K562 (cell line): ENCODE results near the gene MCEE. TPM values are rescaled to one million over a fixed set of nuclear protein-coding genes. Genes with fewer than 3 reads are reported as not detected.

Experiments
- ATAC-seq: fragments of 200-7000 bp; cut with Tn5 transposase; 3 replicates; pipeline ENCODE4 v1.9.1; 2020; ENCODE audit warnings: moderate library complexity
- BruUV-seq: library from RNA; stranded (reverse); fragments of 400-500 nt; replicated peaks from 2 replicates; lab custom pipeline; 2021; lab: Mats Ljungman, UMichigan
- CTCF ChIA-PET: fragments of 300-600 bp; formaldehyde crosslinking; extraction: SDS; loops from one replicate; lab custom pipeline; 2021; ENCODE audit warnings: low intra/inter-chr PET ratio; lab: Yijun Ruan, JAX
- POLR2A ChIA-PET: fragments of 300-600, 350-650 bp; sonication (Branson Sonifier 250); formaldehyde crosslinking; extraction: SDS; loops from one replicate; lab custom pipeline; 2021; ENCODE audit warnings: antibody characterized with exemption, inconsistent platforms; lab: Yijun Ruan, JAX
- DNase-seq, 4 experiments: peaks; one replicate each; pipeline versions ENCODE4 v3.0.0 to v3.0.0-alpha.2; 2011 to 2018; ENCODE audit warnings: low spot score in 3 of 4, mixed read lengths in 3 of 4; ENCODE audit errors: extremely low read depth in 1 of 4
- FAIRE-seq: peaks from 2 replicates; lab custom pipeline; 2011; peaks lifted over from hg19 to GRCh38; lab: Jason Lieb, UNC
- H2AFZ ChIP-seq: 2 replicates; pipeline ENCODE4 v1.6.0; 2011; ENCODE audit warnings: low read depth, low read length, control low read depth, inconsistent platforms
- H3K27ac ChIP-seq: fragments of 200-600 bp; 3 replicates; pipeline ENCODE4 v1.8.0; 2011; ENCODE audit warnings: low read depth, mild to moderate bottlenecking, control low read depth, inconsistent platforms, low read length, moderate library complexity, mixed read lengths; ENCODE audit errors: extremely low read depth
- H3K27me3 ChIP-seq, 2 experiments: fragments of 300-600 bp in 1 of 2; 2 replicates in 1 of 2; 3 replicates in 1 of 2; pipeline versions ENCODE4 v1.6.0 to v1.8.0; 2011; ENCODE audit warnings: inconsistent platforms in 2 of 2, low read length in 2 of 2, mild to moderate bottlenecking in 1 of 2, mixed read lengths in 1 of 2, moderate library complexity in 1 of 2; ENCODE audit not compliant: control insufficient read depth in 2 of 2, insufficient read depth in 2 of 2
- H3K36me3 ChIP-seq: fragments of 300-600 bp; 3 replicates; pipeline ENCODE4 v1.8.0; 2011; ENCODE audit warnings: mild to moderate bottlenecking, low read length, inconsistent platforms; ENCODE audit not compliant: control insufficient read depth, insufficient read depth
- H3K4me1 ChIP-seq, 2 experiments: fragments of 200-600 bp in 1 of 2; replicated peaks in 1 of 2; 2 replicates in 1 of 2; 3 replicates in 1 of 2; pipeline versions ENCODE4 v1.5.1 to v1.8.0; 2011; ENCODE audit warnings: inconsistent platforms in 2 of 2, low read length in 2 of 2, mild to moderate bottlenecking in 1 of 2, mixed read lengths in 1 of 2, moderate library complexity in 1 of 2; ENCODE audit not compliant: control insufficient read depth in 2 of 2, insufficient read depth in 2 of 2
- H3K4me2 ChIP-seq: 2 replicates; pipeline ENCODE4 v1.6.1; 2011; ENCODE audit warnings: low read length, control low read depth, inconsistent platforms, mixed read lengths; ENCODE audit not compliant: insufficient read depth
- H3K4me3 ChIP-seq: fragments of 200-600 bp; sonication (generic), shearing (Covaris generic); 2 replicates; pipeline ENCODE4 v1.5.1; 2016; ENCODE audit warnings: control low read depth, inconsistent platforms
- H3K79me2 ChIP-seq: fragments of 200-600 bp; 3 replicates; pipeline ENCODE4 v1.8.0; 2011; ENCODE audit warnings: low read length, inconsistent platforms; ENCODE audit not compliant: control insufficient read depth, insufficient read depth
- H3K9ac ChIP-seq, 2 experiments: 2 replicates each; pipeline versions ENCODE4 v1.6.0 to v1.6.1; 2011; ENCODE audit warnings: low read depth in 2 of 2, low read length in 2 of 2, control low read depth in 1 of 2, inconsistent platforms in 1 of 2, mild to moderate bottlenecking in 1 of 2, mixed read lengths in 1 of 2; ENCODE audit not compliant: insufficient read depth in 1 of 2
- H3K9me1 ChIP-seq: one replicate; pipeline ENCODE4 v1.6.0; 2011; ENCODE audit warnings: inconsistent platforms, mild to moderate bottlenecking, low read length, moderate library complexity; ENCODE audit not compliant: control insufficient read depth, insufficient read depth
- H3K9me3 ChIP-seq: replicated peaks from 2 replicates; pipeline ENCODE4 v1.5.1; 2011; ENCODE audit warnings: low read depth, low read length, inconsistent platforms; ENCODE audit not compliant: control insufficient read depth, insufficient read depth
- H4K20me1 ChIP-seq: replicated peaks from 2 replicates; pipeline ENCODE4 v1.6.1; 2011; ENCODE audit warnings: low read length, inconsistent platforms, mixed read lengths; ENCODE audit not compliant: control insufficient read depth, insufficient read depth
- DIDO1 ChIP-seq: fragments of 450-650 bp; IDR thresholded peaks from 2 replicates; pipeline ENCODE4 v1.6.1; 2016; ENCODE audit warnings: low read depth, missing biosample characterization, missing genetic modification characterization
- MTA2 ChIP-seq: fragments of 450-650 bp; IDR thresholded peaks from 2 replicates; pipeline ENCODE4 v1.6.1; 2016; ENCODE audit warnings: low read depth
- RBFOX2 ChIP-seq: fragments of 200-400 bp; formaldehyde crosslinking; IDR thresholded peaks from 2 replicates; pipeline ENCODE4 v1.6.1; 2017; ENCODE audit warnings: low read depth, mild to moderate bottlenecking, low read length, moderate library complexity
- ZNF124 ChIP-seq: sonication (generic); formaldehyde crosslinking; IDR thresholded peaks from 2 replicates; pipeline ENCODE4 v1.8.1; 2022; ENCODE audit warnings: missing genetic modification reagents
- ZNF3 ChIP-seq: fragments of 250-450 bp; sonication (Bioruptor Pico); IDR thresholded peaks from 2 replicates; pipeline ENCODE4 v1.5.0; 2021; ENCODE audit warnings: mild to moderate bottlenecking, moderate library complexity
- ZNF398 ChIP-seq: fragments of 250-450 bp; sonication (Bioruptor Pico); IDR thresholded peaks from 2 replicates; pipeline ENCODE4 v1.8.0; 2021; ENCODE audit warnings: moderate library complexity, mild to moderate bottlenecking, inconsistent platforms
- ZNF584 ChIP-seq: fragments of 200-800 bp; sonication (Bioruptor generic); IDR thresholded peaks from 2 replicates; pipeline ENCODE4 v1.6.1; 2016; ENCODE audit warnings: low read depth, mild to moderate bottlenecking, missing genetic modification characterization, missing compliant biosample characterization
- WGBS: fragments of 100-300 bp; shearing (Covaris generic); methylation state at CpG from one replicate; pipeline ENCODE4 v1.1.6; 2016; ENCODE audit warnings: low coverage, mixed read lengths; ENCODE audit not compliant: insufficient coverage; ENCODE audit errors: missing lambda C conversion rate; 5-methylcytosine and 5-hydroxymethylcytosine counted together
- in situ Hi-C: fragments of 300-500 bp; cut with MboI; formaldehyde crosslinking; loops from 4 replicates; pipeline ENCODE4 v1.15.0; 2018; ENCODE audit warnings: inconsistent platforms, mixed read lengths
- intact Hi-C: fragments of 100-400 bp; cut with micrococcal nuclease; formaldehyde crosslinking; loops from 2 replicates; pipeline ENCODE4 v1.14.2; 2022
- polyA plus RNA-seq, 8 experiments: library from polyadenylated mRNA; depleted of rRNA in 4 of 8; stranded (reverse) in 5 of 8; unstranded in 3 of 8; fragments of >200 nt; fragmentation: Nextera tagmentation in 2 of 8; fragmentation: Illumina TruSeq in 1 of 8; extraction: Ambion mirVana in 2 of 8; extraction: Trizol in 1 of 8; gene quantifications; 2 replicates each; pipeline versions ENCODE4 v1.2.1 to v1.2.3, GENCODE V29; 2011 to 2014; ENCODE audit warnings: inconsistent platforms in 1 of 8, missing spikeins in 1 of 8
- total RNA-seq, 7 experiments: library from RNA; depleted of rRNA in 6 of 7; stranded (reverse); fragments of >200 nt in 6 of 7; fragmentation: Illumina TruSeq in 2 of 7; extraction: Trizol in 2 of 7; gene quantifications; 2 replicates each; pipeline versions ENCODE4 v1.2.1 to v1.2.3, GENCODE V29; 2011 to 2021; ENCODE audit warnings: low replicate concordance in 1 of 7
- TF ChIP-seq, protein P1 (sequence below): fragments of 200-400 bp; formaldehyde crosslinking; IDR thresholded peaks from 2 replicates; pipeline ENCODE4 v1.6.1; 2017; ENCODE audit warnings: mild to moderate bottlenecking, low read depth, low read length, moderate library complexity
- TF ChIP-seq, protein P2 (sequence below): sonication (generic); formaldehyde crosslinking; IDR thresholded peaks from 2 replicates; pipeline ENCODE4 v1.8.0; 2023; ENCODE audit warnings: mild to moderate bottlenecking, missing genetic modification reagents

MCEE gene
- total and polyA plus RNA-seq, 9 of the 15 experiments (the other 6 are each of a cell fraction or from before 2014, with no cell fraction given): 15.6 to 49.1 (median 24.5) TPM

GRCh38 chr2:71066856-71067255, 63.2 kb downstream of the MCEE start:
- intact Hi-C loops: loop anchor here (5.0 kb wide), 1 partner anchor 385 kb away; the partner anchor contains the start of gene DYSF
- CTCF ChIA-PET: no interaction called here
- Histone ChIP-seq H3K27ac (no peak overlapping the region), H3K9me3 (no peaks in the 10 kb centered on the region)
- FAIRE-seq: no peak
- TF ChIP-seq ZNF584 (CRISPR knock-in tag): no peak
- TF ChIP-seq, protein P1, sequence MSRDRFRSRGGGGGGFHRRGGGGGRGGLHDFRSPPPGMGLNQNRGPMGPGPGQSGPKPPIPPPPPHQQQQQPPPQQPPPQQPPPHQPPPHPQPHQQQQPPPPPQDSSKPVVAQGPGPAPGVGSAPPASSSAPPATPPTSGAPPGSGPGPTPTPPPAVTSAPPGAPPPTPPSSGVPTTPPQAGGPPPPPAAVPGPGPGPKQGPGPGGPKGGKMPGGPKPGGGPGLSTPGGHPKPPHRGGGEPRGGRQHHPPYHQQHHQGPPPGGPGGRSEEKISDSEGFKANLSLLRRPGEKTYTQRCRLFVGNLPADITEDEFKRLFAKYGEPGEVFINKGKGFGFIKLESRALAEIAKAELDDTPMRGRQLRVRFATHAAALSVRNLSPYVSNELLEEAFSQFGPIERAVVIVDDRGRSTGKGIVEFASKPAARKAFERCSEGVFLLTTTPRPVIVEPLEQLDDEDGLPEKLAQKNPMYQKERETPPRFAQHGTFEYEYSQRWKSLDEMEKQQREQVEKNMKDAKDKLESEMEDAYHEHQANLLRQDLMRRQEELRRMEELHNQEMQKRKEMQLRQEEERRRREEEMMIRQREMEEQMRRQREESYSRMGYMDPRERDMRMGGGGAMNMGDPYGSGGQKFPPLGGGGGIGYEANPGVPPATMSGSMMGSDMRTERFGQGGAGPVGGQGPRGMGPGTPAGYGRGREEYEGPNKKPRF: no peak
- TF ChIP-seq MTA2: no peak
- no peak for TF ChIP-seq ZNF398 (CRISPR knock-in tag)
- TF ChIP-seq RBFOX2: no peak
- no peak for TF ChIP-seq DIDO1 (tag)
- TF ChIP-seq ZNF124 (CRISPR knock-in tag): no peak
- TF ChIP-seq, protein P2, sequence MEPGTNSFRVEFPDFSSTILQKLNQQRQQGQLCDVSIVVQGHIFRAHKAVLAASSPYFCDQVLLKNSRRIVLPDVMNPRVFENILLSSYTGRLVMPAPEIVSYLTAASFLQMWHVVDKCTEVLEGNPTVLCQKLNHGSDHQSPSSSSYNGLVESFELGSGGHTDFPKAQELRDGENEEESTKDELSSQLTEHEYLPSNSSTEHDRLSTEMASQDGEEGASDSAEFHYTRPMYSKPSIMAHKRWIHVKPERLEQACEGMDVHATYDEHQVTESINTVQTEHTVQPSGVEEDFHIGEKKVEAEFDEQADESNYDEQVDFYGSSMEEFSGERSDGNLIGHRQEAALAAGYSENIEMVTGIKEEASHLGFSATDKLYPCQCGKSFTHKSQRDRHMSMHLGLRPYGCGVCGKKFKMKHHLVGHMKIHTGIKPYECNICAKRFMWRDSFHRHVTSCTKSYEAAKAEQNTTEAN (CRISPR knock-in tag): no peak
- TF ChIP-seq ZNF3 (CRISPR knock-in tag): no peak
- TF ChIP-seq, all 486 proteins: peak for 0
- DNase-seq: no peak
- H3K36me3 ChIP-seq: no peaks in the 10 kb centered on the region
- H3K4me2 ChIP-seq: no peak overlapping the region
- H4K20me1 ChIP-seq: 0 out of 2 replicates have a peak, but pooled peaks cover 3% of the 10 kb centered on the region
- POLR2A ChIA-PET: no interaction called here
- H3K79me2 ChIP-seq: peaks cover 10% of the 10 kb centered on the region; the same call in 2 of the 3 replicates
- H3K4me1 ChIP-seq: peaks cover 22 to 29% of the 10 kb centered on the region in 2 experiments
- H2AFZ ChIP-seq: no peak overlapping the region
- 93% methylated on average over 3 of the region's 3 CpGs for WGBS
- peaks cover 0 to 7% of the 10 kb centered on the region in 2 experiments; a peak in 1 of 5 replicates for H3K27me3 ChIP-seq
- H3K9ac ChIP-seq: no peak overlapping the region
- no peak overlapping the region for H3K4me3 ChIP-seq
- H3K9me1 ChIP-seq: no peaks in the 10 kb centered on the region
- in situ Hi-C loops: no loop called here
- ATAC-seq: no peak
- BruUV-seq: no TSS peak
